Lower leg skin (tissue), 4 donors: ENCODE results near the gene FKBP6. TPM values are rescaled to one million over a fixed set of nuclear protein-coding genes. Genes with fewer than 3 reads are reported as not detected.

Experiments used
- DNase-seq, 2 donors: peaks; one replicate each; pipeline ENCODE4 v3.0.0-alpha.2; 2019; ENCODE audit warnings: low spot score in 2 of 2
- H3K4me3 ChIP-seq: fragments of 200-600 bp; sonication (generic); 2 replicates; pipeline ENCODE4 v1.5.1; 2017; ENCODE audit warnings: mild to moderate bottlenecking, low read depth; ENCODE audit not compliant: poor library complexity, severe bottlenecking
- POLR2A ChIP-seq, 2 donors: fragments of 450-650 bp; IDR thresholded peaks; one replicate each; pipeline ENCODE4 v1.6.1; 2016 to 2017; ENCODE audit warnings: antibody characterized with exemption in 2 of 2, mild to moderate bottlenecking in 1 of 2, moderate library complexity in 1 of 2
- WGBS, 2 donors: methylation state at CpG; one replicate each; pipeline ENCODE4 v1.1.5; 2018; 5-methylcytosine and 5-hydroxymethylcytosine counted together
- intact Hi-C: fragments of 100-400 bp; cut with DNase I; formaldehyde crosslinking; loops from one replicate; pipeline ENCODE4 v1.15.0; 2023; ENCODE audit warnings: low total_unique reads
- total RNA-seq, 4 donors: library from RNA; depleted of rRNA; stranded (reverse); fragments of >200 nt; gene quantifications; one replicate each; pipeline ENCODE4 v1.1.0, GENCODE V29; 2016
- TF ChIP-seq, protein P1 (sequence below), 3 donors: fragments of 450-650 bp; IDR thresholded peaks; one replicate each; pipeline ENCODE4 v1.5.1; 2016; ENCODE audit warnings: antibody characterized with exemption in 3 of 3, mild to moderate bottlenecking in 3 of 3, moderate library complexity in 2 of 3

Gene FKBP6
- total RNA-seq, 4 donors from 2014 or later = 0.15 TPM; not detected in 3

GRCh38 chr7:73341877-73342276 lies 13.9 kb downstream of the FKBP6 start:
- intact Hi-C loops = no loop called here
- no peak for DNase-seq
- H3K4me3 ChIP-seq = no peak overlapping the region
- WGBS, 2 donors = 59 to 61% methylated on average over 8 of the region's 8 CpGs
- TF ChIP-seq, protein P1, sequence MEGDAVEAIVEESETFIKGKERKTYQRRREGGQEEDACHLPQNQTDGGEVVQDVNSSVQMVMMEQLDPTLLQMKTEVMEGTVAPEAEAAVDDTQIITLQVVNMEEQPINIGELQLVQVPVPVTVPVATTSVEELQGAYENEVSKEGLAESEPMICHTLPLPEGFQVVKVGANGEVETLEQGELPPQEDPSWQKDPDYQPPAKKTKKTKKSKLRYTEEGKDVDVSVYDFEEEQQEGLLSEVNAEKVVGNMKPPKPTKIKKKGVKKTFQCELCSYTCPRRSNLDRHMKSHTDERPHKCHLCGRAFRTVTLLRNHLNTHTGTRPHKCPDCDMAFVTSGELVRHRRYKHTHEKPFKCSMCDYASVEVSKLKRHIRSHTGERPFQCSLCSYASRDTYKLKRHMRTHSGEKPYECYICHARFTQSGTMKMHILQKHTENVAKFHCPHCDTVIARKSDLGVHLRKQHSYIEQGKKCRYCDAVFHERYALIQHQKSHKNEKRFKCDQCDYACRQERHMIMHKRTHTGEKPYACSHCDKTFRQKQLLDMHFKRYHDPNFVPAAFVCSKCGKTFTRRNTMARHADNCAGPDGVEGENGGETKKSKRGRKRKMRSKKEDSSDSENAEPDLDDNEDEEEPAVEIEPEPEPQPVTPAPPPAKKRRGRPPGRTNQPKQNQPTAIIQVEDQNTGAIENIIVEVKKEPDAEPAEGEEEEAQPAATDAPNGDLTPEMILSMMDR (IDR thresholded peaks at IDR 0.05) = no peak
- TF ChIP-seq POLR2A (IDR thresholded peaks at IDR 0.05) = no peak

DNA sequence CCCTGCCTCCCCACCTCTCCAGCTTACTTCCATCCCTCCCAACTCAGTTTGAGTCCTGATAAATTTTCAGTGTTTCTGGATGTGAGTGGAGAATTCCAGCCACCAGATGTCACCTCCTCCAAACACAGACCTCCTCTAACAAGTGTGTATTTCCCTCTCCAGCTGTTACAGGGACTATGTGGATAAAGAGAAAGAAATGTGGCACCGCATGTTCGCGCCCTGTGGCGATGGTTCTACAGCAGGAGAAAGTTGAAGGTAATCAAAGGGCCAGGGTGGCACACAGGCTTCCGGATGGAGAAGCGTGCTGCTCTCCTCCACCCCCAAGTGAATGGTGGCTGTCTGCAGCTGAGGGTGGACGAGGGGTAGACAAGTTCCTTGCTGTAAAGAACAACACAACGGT lies 14.7 kb downstream of the FKBP6 start:
- 21 to 33% methylated on average over 8 of the region's 8 CpGs for WGBS, 2 donors
- no peak for DNase-seq
- no peak overlapping the region for H3K4me3 ChIP-seq
- TF ChIP-seq, protein P1 (IDR thresholded peaks at IDR 0.05) = no peak
- no peak for TF ChIP-seq POLR2A (IDR thresholded peaks at IDR 0.05)
- intact Hi-C loops = no loop called here

- intact Hi-C loops = no loop called here
- no peak overlapping the region for H3K4me3 ChIP-seq
- 90% methylated on average over 7 of the region's 7 CpGs for WGBS, 2 donors
Observed at GRCh38 chr7:73343671-73344380, 15.9 kb downstream of the FKBP6 start.

DNA sequence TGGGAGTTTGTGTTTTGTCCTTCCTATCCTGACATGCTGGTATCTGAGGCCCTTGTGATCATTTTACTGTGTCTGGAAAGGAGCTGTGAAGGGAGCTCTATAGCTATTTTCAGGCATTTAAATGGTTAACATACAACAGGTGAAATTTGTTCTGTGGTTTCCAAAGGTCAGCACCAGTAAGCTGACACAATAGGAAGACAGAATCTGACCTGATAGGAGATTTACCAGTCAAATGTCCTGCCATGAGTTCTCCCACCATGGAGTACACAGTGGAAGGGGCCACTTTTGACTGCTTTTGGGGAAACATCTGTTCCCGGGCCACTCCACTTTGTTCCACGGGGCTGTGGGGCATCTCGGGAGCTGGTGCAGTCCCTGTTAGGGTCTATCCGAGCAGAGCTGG lies 17.6 kb downstream of the FKBP6 start:
- WGBS, 2 donors = 53 to 66% methylated on average over 4 of the region's 4 CpGs
- no peak overlapping the region for H3K4me3 ChIP-seq
- TF ChIP-seq, protein P1 (IDR thresholded peaks at IDR 0.05) = no peak
- no peak for TF ChIP-seq POLR2A (IDR thresholded peaks at IDR 0.05)
- no peak for DNase-seq
- intact Hi-C loops = no loop called here

More at GRCh38 chr7:73343671-73344380, 15.9 kb downstream of the FKBP6 start:
- no peak for TF ChIP-seq POLR2A (IDR thresholded peaks at IDR 0.05)
- TF ChIP-seq, protein P1 (IDR thresholded peaks at IDR 0.05) = no peak
- no peak for DNase-seq

GRCh38 chr7:73345951-73346350 lies 18.0 kb downstream of the FKBP6 start:
- no peak overlapping the region for H3K4me3 ChIP-seq
- DNase-seq = no peak
- intact Hi-C loops = no loop called here
- 37 to 39% methylated on average over 6 to 8 of the region's 8 CpGs for WGBS, 2 donors
- no peak for TF ChIP-seq POLR2A (IDR thresholded peaks at IDR 0.05)
- TF ChIP-seq, protein P1 (IDR thresholded peaks at IDR 0.05) = no peak

DNA sequence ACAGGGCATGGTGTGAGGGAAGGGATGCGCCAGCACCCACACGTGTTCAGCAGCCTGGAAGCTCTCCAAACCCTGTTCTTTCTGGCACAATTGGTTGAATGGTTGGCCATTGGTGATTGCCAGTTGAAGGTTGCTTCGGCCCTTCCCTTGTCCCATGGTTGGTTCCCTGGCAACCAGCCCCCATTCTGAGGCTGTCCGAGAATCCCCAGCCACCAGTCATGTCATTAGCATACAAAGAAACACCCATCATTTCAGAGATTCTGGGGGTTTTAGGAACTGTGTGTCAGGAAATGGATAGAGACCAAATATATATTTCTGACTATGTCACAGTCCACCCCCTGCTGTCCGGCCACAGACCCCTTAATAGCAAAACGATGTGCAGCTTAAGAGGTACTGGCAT lies 21.8 kb downstream of the FKBP6 start:
- TF ChIP-seq POLR2A (IDR thresholded peaks at IDR 0.05) = no peak
- TF ChIP-seq, protein P1 (IDR thresholded peaks at IDR 0.05) = no peak
- DNase-seq = no peak
- intact Hi-C loops = no loop called here
- 82 to 83% methylated on average over 6 of the region's 6 CpGs for WGBS, 2 donors
- H3K4me3 ChIP-seq = no peak overlapping the region
